Measurements from ENCODE around the gene STC2. TPM values are rescaled to one million over a fixed set of nuclear protein-coding genes. Genes with fewer than 3 reads are reported as not detected.

The STC2 gene
- total RNA-seq, 4 donors from 2014 or later = 0.90 to 3.9 (median 1.2) TPM

DNA sequence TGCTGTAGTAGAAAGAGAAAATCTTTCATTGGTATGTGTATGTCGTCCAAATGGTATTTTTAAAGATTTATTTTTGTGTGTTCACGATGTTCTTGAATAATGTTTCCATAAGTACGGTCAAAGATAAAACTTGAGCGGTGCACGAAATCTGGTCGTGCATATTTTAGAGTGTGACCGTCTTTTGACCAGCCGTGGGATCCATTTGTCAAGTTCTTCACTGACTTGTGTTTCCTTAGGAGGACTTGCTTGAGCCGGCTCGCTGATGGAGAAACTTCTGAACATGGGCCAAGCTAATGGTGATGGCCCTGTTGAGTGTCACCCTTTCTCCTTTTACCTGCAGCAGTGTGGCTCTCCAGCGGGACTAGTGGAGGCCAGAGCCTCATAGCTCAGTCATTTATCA, 11.1 kb upstream of the STC2 start:
- no peaks in the 10 kb centered on the region for H3K36me3 ChIP-seq
- no peak for DNase-seq (ENCODE audit: low spot score in 2 of 2)
- H3K9me3 ChIP-seq = no peaks in the 10 kb centered on the region
- no peaks in the 10 kb centered on the region for H3K4me1 ChIP-seq
- WGBS, 2 donors = 86 to 89% methylated on average over 11 of the region's 11 CpGs
- H3K27me3 ChIP-seq = no peaks in the 10 kb centered on the region
- TF ChIP-seq POLR2A (IDR thresholded peaks at IDR 0.05) = no peak
- no peak for TF ChIP-seq EP300 (IDR thresholded peaks at IDR 0.05)
- TF ChIP-seq, protein P1, sequence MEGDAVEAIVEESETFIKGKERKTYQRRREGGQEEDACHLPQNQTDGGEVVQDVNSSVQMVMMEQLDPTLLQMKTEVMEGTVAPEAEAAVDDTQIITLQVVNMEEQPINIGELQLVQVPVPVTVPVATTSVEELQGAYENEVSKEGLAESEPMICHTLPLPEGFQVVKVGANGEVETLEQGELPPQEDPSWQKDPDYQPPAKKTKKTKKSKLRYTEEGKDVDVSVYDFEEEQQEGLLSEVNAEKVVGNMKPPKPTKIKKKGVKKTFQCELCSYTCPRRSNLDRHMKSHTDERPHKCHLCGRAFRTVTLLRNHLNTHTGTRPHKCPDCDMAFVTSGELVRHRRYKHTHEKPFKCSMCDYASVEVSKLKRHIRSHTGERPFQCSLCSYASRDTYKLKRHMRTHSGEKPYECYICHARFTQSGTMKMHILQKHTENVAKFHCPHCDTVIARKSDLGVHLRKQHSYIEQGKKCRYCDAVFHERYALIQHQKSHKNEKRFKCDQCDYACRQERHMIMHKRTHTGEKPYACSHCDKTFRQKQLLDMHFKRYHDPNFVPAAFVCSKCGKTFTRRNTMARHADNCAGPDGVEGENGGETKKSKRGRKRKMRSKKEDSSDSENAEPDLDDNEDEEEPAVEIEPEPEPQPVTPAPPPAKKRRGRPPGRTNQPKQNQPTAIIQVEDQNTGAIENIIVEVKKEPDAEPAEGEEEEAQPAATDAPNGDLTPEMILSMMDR (IDR thresholded peaks at IDR 0.05) = no peak
- no peak overlapping the region for H3K4me3 ChIP-seq
- H3K27ac ChIP-seq = no peak overlapping the region

DNA sequence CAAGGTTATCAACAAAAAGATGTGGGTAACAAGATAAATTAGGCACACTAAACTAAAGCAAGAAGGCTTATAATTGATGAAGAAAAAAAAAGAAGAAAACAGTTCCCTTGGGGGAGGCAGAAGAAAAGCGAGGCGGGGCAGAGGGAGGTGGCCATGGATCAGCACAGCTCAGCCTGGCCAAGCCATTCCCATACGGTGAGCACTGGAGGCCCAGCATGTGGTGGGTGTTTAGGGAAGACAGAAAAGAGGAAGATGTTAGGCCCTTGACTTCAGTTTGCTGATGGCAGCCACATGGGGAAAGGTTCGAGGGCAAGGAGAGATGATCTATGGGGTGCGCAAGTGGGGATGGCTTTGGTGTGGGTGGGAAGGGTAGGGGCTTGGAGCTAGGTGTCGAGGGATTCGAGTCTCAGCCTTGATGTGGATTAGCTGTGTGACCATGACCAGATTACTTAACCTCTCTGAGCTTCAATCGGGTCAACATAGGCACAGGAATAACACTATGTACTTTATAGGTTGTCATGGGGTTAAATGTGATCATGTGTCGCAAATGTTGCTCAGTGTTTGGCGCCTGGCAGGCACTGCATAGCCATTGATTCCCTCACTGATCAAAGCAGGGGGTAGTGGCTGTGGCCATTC, 10.3 kb upstream of the STC2 start:
- H3K27ac ChIP-seq = no peak overlapping the region
- WGBS, 2 donors = 80 to 81% methylated on average over 10 of the region's 10 CpGs
- DNase-seq (ENCODE audit: low spot score in 2 of 2) = no peak
- TF ChIP-seq, protein P1 (IDR thresholded peaks at IDR 0.05) = no peak
- TF ChIP-seq EP300 (IDR thresholded peaks at IDR 0.05) = no peak
- no peak for TF ChIP-seq POLR2A (IDR thresholded peaks at IDR 0.05)
- no peaks in the 10 kb centered on the region for H3K9me3 ChIP-seq
- no peaks in the 10 kb centered on the region for H3K27me3 ChIP-seq
- H3K4me3 ChIP-seq = no peak overlapping the region
- H3K4me1 ChIP-seq = no peaks in the 10 kb centered on the region
- no peaks in the 10 kb centered on the region for H3K36me3 ChIP-seq

DNA sequence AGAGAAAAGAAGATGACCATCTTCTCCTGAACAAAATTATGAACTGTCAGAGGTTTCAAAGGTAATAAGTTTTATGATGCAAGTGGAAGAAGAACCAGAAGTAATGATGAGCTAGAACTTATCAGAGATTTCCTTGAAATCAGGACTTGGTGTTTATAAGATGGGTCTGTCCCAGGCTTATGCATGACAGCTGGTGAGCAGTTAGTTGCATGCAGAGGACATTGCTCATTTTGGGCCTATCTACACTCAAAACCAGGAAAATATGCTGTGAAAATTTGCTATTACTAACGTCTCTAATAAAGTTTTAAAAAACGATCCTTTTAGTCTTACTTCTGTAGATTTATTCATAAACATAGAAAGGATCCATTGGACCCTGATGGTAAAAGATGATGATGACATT, 6.6 kb upstream of the STC2 start:
- TF ChIP-seq EP300 (IDR thresholded peaks at IDR 0.05) (no peak), POLR2A (IDR thresholded peaks at IDR 0.05) (no peak)
- TF ChIP-seq, protein P1 (IDR thresholded peaks at IDR 0.05) = no peak
- H3K27me3 ChIP-seq = peaks cover 0 to 19% of the 10 kb centered on the region in 2 donors
- peaks cover 0 to 1% (median under 1%) of the 10 kb centered on the region in 4 donors for H3K4me1 ChIP-seq
- no peak for DNase-seq (ENCODE audit: low spot score in 2 of 2)
- H3K4me3 ChIP-seq = no peak overlapping the region
- WGBS, 2 donors = 84 to 88% methylated on average over 2 of the region's 2 CpGs
- no peak overlapping the region for H3K27ac ChIP-seq
- no peaks in the 10 kb centered on the region for H3K9me3 ChIP-seq
- no peaks in the 10 kb centered on the region for H3K36me3 ChIP-seq

DNA sequence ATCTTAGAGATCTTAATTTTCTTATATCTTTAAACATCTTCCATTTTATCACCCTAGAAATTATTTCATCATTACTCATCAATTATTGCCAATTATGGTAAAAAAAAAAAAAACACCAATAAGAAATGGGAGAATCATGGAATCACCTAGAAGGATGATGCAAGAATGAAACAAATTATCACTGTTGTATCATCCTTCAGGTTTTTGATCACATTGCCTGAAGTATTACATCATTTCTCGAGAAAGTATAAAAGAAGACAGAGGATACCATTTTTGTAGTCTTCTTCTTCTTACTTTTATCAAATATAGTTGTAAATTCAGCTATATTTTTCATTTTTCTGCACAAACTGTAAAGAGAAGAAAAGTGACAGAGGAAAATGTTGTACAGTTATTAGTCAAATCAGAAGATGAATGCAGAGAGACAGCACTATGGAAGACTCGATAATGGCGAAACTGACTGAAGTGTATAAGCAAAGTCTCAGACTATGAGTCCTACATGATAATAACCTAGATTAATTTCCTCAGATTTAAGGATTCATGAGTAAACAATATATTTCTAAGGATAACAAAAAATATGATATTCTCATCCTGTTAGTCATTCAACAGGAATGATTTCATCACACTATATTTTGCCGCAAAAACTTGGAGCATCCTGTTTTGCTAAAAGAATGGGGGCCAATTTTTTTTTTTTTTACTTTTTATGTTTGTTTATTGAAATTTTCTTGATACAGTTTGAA, 5.9 kb upstream of the STC2 start:
- no peak for DNase-seq (ENCODE audit: low spot score in 2 of 2)
- Histone ChIP-seq H3K36me3 (no peaks in the 10 kb centered on the region), H3K4me3 (no peak overlapping the region), H3K27me3 (peaks cover 0 to 26% of the 10 kb centered on the region in 2 donors), H3K27ac (no peak overlapping the region), H3K9me3 (no peaks in the 10 kb centered on the region), H3K4me1 (peaks cover 0 to 9% (median 7%) of the 10 kb centered on the region in 4 donors)
- TF ChIP-seq EP300 (IDR thresholded peaks at IDR 0.05) (no peak), POLR2A (IDR thresholded peaks at IDR 0.05) (no peak)
- TF ChIP-seq, protein P1 (IDR thresholded peaks at IDR 0.05) = no peak
- 88 to 91% methylated on average over 4 of the region's 4 CpGs for WGBS, 2 donors

DNA sequence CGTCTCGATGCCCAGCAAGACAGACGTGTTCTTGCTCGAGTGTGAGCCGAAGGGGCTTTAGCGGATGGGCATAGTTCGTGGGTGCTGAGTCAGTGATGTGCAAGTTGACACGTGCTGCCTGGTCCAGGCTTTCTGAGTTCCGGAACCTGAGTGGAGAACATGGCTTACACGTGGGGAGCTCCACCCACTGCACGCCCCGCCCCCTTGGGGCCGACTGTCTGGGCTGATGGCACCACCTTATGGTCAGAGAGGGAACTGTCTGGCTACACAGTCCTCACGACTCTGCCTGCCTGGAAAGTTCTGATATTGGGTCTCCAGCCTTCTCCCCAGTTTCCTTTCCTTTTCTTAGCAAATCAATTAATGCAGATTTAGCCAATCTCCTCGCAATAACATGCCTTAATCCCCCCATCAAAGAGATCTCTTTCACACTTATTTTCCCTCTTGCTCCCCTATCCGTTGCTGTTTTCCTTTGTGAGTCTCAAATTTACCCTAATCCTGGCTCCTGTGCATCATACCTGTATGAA, 3.8 kb upstream of the STC2 start:
- 41 to 44% methylated on average over 16 of the region's 16 CpGs for whole genome bisulfite sequencing, 2 donors
- TF ChIP-seq POLR2A (IDR thresholded peaks at IDR 0.05) = no peak
- peak in 1 of 2 donors; percentile 11 for TF ChIP-seq EP300 (IDR thresholded peaks at IDR 0.05)
- TF ChIP-seq, protein P1 (IDR thresholded peaks at IDR 0.05) = peak; percentile 55 to 88 (median 75)
- H3K4me1 ChIP-seq = peaks cover 0 to 29% (median 25%) of the 10 kb centered on the region in 4 donors
- no peak overlapping the region for H3K4me3 ChIP-seq
- H3K27ac ChIP-seq = no peak overlapping the region
- DNase-seq (ENCODE audit: low spot score in 2 of 2) = peak; percentile 77 to 88
- no peaks in the 10 kb centered on the region for H3K9me3 ChIP-seq
- no peaks in the 10 kb centered on the region for H3K36me3 ChIP-seq
- peaks cover 0 to 47% of the 10 kb centered on the region in 2 donors for H3K27me3 ChIP-seq
